Transverse colon (tissue), 4 donors: ENCODE measurements around the gene NECTIN2. TPM values are rescaled to one million over a fixed set of nuclear protein-coding genes. Genes with fewer than 3 reads are reported as not detected.
A peak's percentile ranks its signal among the peaks of the same experiment; 100 is the strongest.

ENCODE experiments used
- DNase-seq: peaks from one replicate; pipeline ENCODE4 v3.0.0-alpha.2; 2019
- H3K27ac ChIP-seq, 4 donors: fragments of 200-600 bp; sonication (generic); 2 replicates each; pipeline ENCODE4 v1.5.1; 2016 to 2018; ENCODE audit warnings: inconsistent platforms in 4 of 4
- H3K27me3 ChIP-seq: fragments of 200-600 bp; sonication (generic); 2 replicates; pipeline ENCODE4 v1.5.1; 2017; ENCODE audit warnings: inconsistent platforms
- H3K36me3 ChIP-seq, 4 donors: fragments of 200-600 bp; sonication (generic); 2 replicates each; pipeline ENCODE4 v1.5.1; 2017 to 2019; ENCODE audit warnings: inconsistent platforms in 4 of 4
- H3K4me1 ChIP-seq, 4 donors: fragments of 200-600 bp; sonication (generic); 2 replicates each; pipeline ENCODE4 v1.5.1; 2017 to 2020; ENCODE audit warnings: inconsistent platforms in 4 of 4
- H3K4me3 ChIP-seq, 4 donors: fragments of 200-600 bp; sonication (generic); 1 replicate in 1 of 4; 2 replicates in 3 of 4; pipeline versions ENCODE4 v1.5.1 to v1.6.1; 2017 to 2019; ENCODE audit warnings: inconsistent platforms in 4 of 4
- H3K9me3 ChIP-seq, 2 donors: fragments of 200-600 bp; sonication (generic); 2 replicates each; pipeline ENCODE4 v1.5.1; 2017 to 2019; ENCODE audit warnings: inconsistent platforms in 2 of 2
- EP300 ChIP-seq: sonication (generic); formaldehyde crosslinking; IDR thresholded peaks from one replicate; pipeline ENCODE4 v1.6.1; 2017; ENCODE audit warnings: antibody characterized with exemption, low read depth
- POLR2A ChIP-seq: fragments of 450-650 bp; IDR thresholded peaks from one replicate; pipeline ENCODE4 v1.6.1; 2016; ENCODE audit warnings: antibody characterized with exemption, mild to moderate bottlenecking, moderate library complexity
- POLR2AphosphoS5 ChIP-seq, 3 donors: sonication (generic); formaldehyde crosslinking; IDR thresholded peaks; one replicate each; pipeline ENCODE4 v1.6.1; 2016; ENCODE audit warnings: antibody characterized with exemption in 3 of 3
- WGBS, 2 donors: methylation state at CpG; one replicate each; pipeline ENCODE4 v1.1.5; 2018; ENCODE audit warnings: low coverage in 1 of 2; 5-methylcytosine and 5-hydroxymethylcytosine counted together
- in situ Hi-C, 4 donors: fragments of 200-750 bp; cut with MboI; loops; one replicate each; pipeline versions ENCODE4 v1.15.0 to v1.15.1; 2017; ENCODE audit warnings: low sequenced_read_pairs in 3 of 4, low pct_ligation_motif_present in 1 of 4, low pct_unique_long_range_greater_than_20kb in 1 of 4
- intact Hi-C: fragments of 100-400 bp; cut with DNase I; formaldehyde crosslinking; loops from one replicate; pipeline ENCODE4 v1.15.1; 2023; ENCODE audit warnings: low total_unique reads
- total RNA-seq, 4 donors: library from RNA; depleted of rRNA; stranded (reverse); fragments of >200 nt; gene quantifications; one replicate each; pipeline ENCODE4 v1.1.0, GENCODE V29; 2016
- TF ChIP-seq, protein P1 (sequence below), 5 experiments: fragments of 200-600 bp in 3 of 5; fragments of 450-650 bp in 2 of 5; sonication (generic) in 3 of 5; IDR thresholded peaks; 1 replicate in 2 of 5; 2 replicates in 3 of 5; pipeline ENCODE4 v1.5.1; 2016 to 2017; ENCODE audit warnings: antibody characterized with exemption in 5 of 5, inconsistent platforms in 3 of 5, mild to moderate bottlenecking in 2 of 5, moderate library complexity in 1 of 5

The NECTIN2 gene
- 100 to 1,000 TPM in 3 of 4 donors, 10 to 100 TPM in 1; 93.7 to 147 (median 125) TPM for total RNA-seq

DNA sequence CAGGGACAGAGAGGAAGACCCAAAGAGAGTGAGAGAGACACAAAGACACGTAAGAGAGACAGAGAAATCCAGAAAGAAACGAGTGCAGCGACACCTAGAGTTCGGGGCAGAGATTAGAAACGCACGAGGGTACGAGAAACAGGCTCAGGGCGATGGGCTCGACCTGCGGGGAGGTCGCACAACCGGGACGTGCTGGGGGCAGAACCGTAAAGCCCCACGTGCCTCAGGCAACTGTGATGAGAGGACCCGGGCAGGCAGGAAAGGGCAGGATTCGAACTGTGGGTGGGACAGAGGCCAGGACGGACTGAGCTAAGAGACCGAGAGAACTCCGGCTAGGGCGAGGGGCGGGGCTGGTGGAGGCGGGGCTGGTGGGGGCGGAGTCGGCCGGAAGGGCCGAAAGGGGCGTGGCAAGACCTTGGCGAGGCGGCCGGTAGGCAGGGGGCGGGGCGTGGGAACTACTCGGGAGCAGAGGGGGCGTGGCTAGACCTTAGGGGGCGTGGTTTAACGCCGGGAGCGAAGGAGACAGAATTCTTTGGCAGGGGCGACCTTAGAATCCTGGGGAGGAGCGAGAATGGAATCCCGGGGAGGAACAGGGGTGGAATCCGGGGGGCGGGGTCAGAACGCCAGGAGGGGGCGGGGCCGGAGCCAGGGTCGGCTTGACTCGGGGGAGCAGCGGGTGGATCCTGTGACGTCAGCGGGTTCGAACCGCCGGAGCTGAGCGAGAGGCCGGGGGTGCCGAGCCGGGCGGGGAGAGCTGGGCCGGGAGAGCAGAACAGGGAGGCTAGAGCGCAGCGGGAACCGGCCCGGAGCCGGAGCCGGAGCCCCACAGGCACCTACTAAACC is at the start of gene NECTIN2:
Gene NECTIN2 (plus strand): TSS at position 686 of the 843 bp plus-strand sequence. CDS start 229 bp downstream, outside the sequence.
- H3K27ac ChIP-seq, result peak within 1 kb of the TSS; percentile 96 to 99 (median 97)
- no peaks in the 10 kb centered on the region for H3K36me3 ChIP-seq
- TF ChIP-seq POLR2A (peak; percentile 90), EP300 (no peak), POLR2AphosphoS5 (IDR thresholded peaks at IDR 0.05) (peak; percentile 93 to 96 (median 95))
- TF ChIP-seq, protein P1, sequence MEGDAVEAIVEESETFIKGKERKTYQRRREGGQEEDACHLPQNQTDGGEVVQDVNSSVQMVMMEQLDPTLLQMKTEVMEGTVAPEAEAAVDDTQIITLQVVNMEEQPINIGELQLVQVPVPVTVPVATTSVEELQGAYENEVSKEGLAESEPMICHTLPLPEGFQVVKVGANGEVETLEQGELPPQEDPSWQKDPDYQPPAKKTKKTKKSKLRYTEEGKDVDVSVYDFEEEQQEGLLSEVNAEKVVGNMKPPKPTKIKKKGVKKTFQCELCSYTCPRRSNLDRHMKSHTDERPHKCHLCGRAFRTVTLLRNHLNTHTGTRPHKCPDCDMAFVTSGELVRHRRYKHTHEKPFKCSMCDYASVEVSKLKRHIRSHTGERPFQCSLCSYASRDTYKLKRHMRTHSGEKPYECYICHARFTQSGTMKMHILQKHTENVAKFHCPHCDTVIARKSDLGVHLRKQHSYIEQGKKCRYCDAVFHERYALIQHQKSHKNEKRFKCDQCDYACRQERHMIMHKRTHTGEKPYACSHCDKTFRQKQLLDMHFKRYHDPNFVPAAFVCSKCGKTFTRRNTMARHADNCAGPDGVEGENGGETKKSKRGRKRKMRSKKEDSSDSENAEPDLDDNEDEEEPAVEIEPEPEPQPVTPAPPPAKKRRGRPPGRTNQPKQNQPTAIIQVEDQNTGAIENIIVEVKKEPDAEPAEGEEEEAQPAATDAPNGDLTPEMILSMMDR (IDR thresholded peaks at IDR 0.05), result peak; percentile 66 to 97 (median 69)
- peak within 1 kb of the TSS; percentile 95 to 98 (median 96) for H3K4me3 ChIP-seq
- no peaks in the 10 kb centered on the region for H3K27me3 ChIP-seq
- peaks cover 11 to 42% (median 31%) of the 10 kb centered on the region in 4 donors for H3K4me1 ChIP-seq
- H3K9me3 ChIP-seq, result no peaks in the 10 kb centered on the region
- 0 to 1% methylated on average over 14 to 45 of the region's 67 CpGs for WGBS, 2 donors
- intact Hi-C loops, result no loop called here
- peak; percentile 100 for DNase-seq
- in situ Hi-C loops, result no loop called here

DNA sequence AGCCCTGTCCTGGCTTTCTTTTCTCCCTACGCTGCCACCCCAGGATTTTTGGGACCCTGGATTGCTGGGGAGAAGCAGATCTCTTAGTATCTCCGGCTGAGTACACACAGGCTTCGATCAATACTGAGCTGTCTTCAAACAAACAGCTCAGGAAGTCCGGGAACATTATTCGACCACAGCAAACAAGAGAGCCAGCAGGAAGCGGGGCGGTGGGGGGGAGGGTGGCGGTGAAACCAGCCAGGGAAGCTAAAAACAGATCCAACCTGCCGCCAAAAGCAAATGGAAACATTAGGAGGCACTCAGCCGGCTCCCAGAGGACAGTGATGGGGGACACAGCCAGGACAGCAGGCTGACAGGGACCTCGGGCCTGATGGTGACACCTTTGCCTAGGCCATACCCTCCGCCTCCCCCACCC is 49.4 kb upstream of the NECTIN2 start:
- Histone ChIP-seq H3K27me3 (no peaks in the 10 kb centered on the region), H3K27ac (peak overlapping the region in 1 of 4 donors; percentile 51), H3K9me3 (no peaks in the 10 kb centered on the region), H3K4me1 (peaks cover 0 to 10% (median 0%) of the 10 kb centered on the region in 4 donors), H3K36me3 (peaks cover 0 to 5% (median 0%) of the 10 kb centered on the region in 4 donors), H3K4me3 (no peak overlapping the region)
- DNase-seq, result no peak
- WGBS, 2 donors, result 62% methylated on average over 12 of the region's 12 CpGs; no CpG with 5 or more reads in 1 of the 2 donors
- in situ Hi-C loops (loop anchor here in 2 of 4 donors (5.0 to 25.0 kb wide), 2 partner anchors 46 to 209 kb away; no protein-coding TSS in a partner anchor), intact Hi-C loops (no loop called here)
- TF ChIP-seq POLR2A (no peak), POLR2AphosphoS5 (IDR thresholded peaks at IDR 0.05) (no peak)

DNA sequence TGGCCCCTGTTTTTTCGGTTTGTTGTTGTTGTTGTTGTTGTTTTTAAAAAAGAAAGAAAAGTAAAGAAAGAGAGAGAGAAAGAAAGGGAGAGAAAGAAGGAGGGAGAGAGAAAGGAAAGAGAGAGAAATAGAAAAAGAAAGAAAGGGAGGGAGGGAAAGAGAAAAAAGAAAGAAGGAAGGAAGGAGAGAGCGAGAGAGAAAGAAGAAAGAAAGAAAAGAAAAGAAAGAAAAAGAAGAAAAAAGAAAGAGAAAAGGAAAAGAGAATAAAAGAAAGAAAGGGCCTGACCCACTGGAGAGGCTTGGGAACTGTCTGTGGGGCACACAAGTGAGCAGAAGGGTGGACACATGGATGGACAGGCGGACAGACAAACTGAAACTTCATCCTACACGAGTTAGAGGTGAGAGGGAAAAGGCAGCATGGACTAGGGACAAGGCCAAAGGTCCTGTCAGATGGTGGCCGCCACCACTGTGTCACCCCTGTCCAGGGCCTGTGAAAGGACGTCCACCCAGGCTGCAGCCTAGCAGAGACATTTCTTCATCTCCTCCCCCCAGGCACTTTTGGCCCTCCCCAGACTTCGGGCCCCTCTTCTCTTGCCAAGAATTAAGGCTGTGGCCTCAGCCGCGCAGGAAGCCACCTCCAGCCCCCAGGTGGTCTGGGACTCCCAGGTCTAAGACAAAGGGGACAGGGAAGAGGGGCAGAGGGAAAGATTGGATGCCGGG is 46.3 kb upstream of the NECTIN2 start:
- TF ChIP-seq, protein P1 (IDR thresholded peaks at IDR 0.05), result no peak
- no peak for TF ChIP-seq POLR2A
- TF ChIP-seq POLR2AphosphoS5 (IDR thresholded peaks at IDR 0.05), result no peak
- TF ChIP-seq EP300, result no peak
- in situ Hi-C loops (loop anchor here in 2 of 4 donors (5.0 to 25.0 kb wide), 2 partner anchors 43 to 212 kb away; no protein-coding TSS in a partner anchor), intact Hi-C loops (loop anchor here (1.0 kb wide), 1 partner anchor 45 kb away; no protein-coding TSS in a partner anchor)
- no peak for DNase-seq
- Histone ChIP-seq H3K9me3 (no peaks in the 10 kb centered on the region), H3K36me3 (no peaks in the 10 kb centered on the region), H3K27me3 (no peaks in the 10 kb centered on the region), H3K4me3 (no peak overlapping the region), H3K27ac (no peak overlapping the region), H3K4me1 (peaks cover 0 to 10% (median 0%) of the 10 kb centered on the region in 4 donors)
- 66 to 71% methylated on average over 4 to 10 of the region's 10 CpGs for WGBS, 2 donors

DNA sequence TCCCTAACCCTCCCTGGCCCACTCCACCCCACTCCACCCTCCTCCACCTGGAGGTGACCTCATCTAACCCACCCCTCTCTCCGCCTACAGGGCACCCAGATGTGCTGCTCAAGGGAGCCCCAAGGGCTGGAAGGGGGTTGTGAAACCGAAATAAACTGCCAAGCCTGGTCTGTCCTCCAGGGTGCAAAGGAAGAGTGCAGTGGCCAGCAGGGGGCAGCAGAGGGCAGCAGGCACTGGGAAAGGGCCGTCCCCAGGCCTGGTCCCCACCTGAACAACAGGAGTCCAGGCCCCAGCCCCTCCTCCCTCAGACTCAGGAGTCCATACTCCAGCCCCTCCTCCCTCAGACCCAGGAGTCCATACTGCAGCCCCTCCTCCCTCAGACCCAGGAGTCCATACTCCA is 45.6 kb upstream of the NECTIN2 start:
- in situ Hi-C loops, result no loop called here
- no peak overlapping the region for H3K4me3 ChIP-seq
- no peak overlapping the region for H3K27ac ChIP-seq
- no peaks in the 10 kb centered on the region for H3K36me3 ChIP-seq
- no peaks in the 10 kb centered on the region for H3K9me3 ChIP-seq
- TF ChIP-seq POLR2AphosphoS5 (IDR thresholded peaks at IDR 0.05), result peak in 1 of 3 donors; percentile 43
- TF ChIP-seq, protein P1 (IDR thresholded peaks at IDR 0.05), result peak; percentile 88 to 97 (median 94)
- no peak for TF ChIP-seq EP300
- no peak for TF ChIP-seq POLR2A
- 0% methylated on average over 3 of the region's 3 CpGs; no CpG with 5 or more reads in 1 of the 2 donors for whole genome bisulfite sequencing, 2 donors
- H3K27me3 ChIP-seq, result no peaks in the 10 kb centered on the region
- intact Hi-C loops, result loop anchor here (1.0 kb wide), 1 partner anchor 44 kb away; no protein-coding TSS in a partner anchor
- peaks cover 0 to 10% (median 0%) of the 10 kb centered on the region in 4 donors for H3K4me1 ChIP-seq
- peak; percentile 88 for DNase-seq
